ENCODE data around the gene RBMS3. TPM values are rescaled to one million over a fixed set of nuclear protein-coding genes. Genes with fewer than 3 reads are reported as not detected.

Gene RBMS3
- total RNA-seq, 1 donor from 2014 or later, result 33.0 TPM

DNA sequence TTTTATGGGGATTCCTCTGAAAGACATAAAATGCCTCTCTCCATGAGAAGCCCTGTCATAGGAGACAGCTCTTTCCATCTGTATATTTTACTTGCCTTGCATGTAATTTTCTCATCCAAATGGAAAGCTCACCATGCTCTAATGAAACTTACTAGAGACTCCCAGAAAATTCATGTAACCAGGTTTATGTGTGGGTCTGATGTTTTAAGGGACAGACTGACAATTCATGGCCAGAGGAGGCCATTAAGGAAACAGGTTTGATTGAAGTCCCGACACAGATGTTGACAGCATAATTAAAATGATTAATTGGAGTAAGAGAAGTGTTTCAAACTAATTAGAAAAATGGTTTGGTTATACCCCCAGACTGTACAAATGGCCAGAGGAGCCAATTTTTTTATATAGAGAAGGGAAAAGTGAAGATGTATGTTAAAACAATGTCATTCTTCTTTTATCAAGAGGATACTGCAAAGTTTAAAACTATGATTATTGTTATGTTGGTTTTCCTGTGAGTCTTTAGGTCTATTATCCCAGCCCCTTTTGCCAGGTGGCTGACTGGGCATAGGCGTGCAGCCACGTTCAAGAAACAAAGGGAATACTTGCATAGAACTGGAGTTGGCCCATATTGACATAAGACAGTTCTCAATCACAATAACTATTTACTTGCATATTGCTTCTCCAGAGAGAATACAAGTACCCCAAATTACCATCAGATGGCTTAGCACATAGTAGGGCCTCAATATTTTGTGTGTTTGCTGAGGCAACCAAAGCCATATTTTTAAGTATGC lies 64.8 kb downstream of the RBMS3 start:
- H3K4me3 ChIP-seq (ENCODE audit: insufficient read depth, low read depth, low read length), result no peak overlapping the region
- FAIRE-seq (no peak), DNase-seq (ENCODE audit: low read depth) (no peak)
- H3K36me3 ChIP-seq (ENCODE audit: insufficient read depth, low read length), result no peaks in the 10 kb centered on the region
- Mint-ChIP-seq H3K27ac (ENCODE audit: unreplicated experiment) (no peak overlapping the region), H3K4me3 (ENCODE audit: unreplicated experiment) (no peak overlapping the region), H3K36me3 (ENCODE audit: low read depth, unreplicated experiment) (no peaks in the 10 kb centered on the region), H3K4me1 (ENCODE audit: low read depth, unreplicated experiment) (peaks cover 26% of the 10 kb centered on the region), H3K9me3 (ENCODE audit: unreplicated experiment) (no peaks in the 10 kb centered on the region), H3K27me3 (ENCODE audit: low read depth, unreplicated experiment) (no peaks in the 10 kb centered on the region)
- H3K27me3 ChIP-seq (ENCODE audit: insufficient read depth, low read length), result no peaks in the 10 kb centered on the region
- peaks cover 3% of the 10 kb centered on the region for H3K4me1 ChIP-seq (ENCODE audit: insufficient read depth, low read length)
- H4K20me1 ChIP-seq (ENCODE audit: insufficient read depth, low read length), result peaks cover 5% of the 10 kb centered on the region
- H3K9ac ChIP-seq (ENCODE audit: low read length), result no peak overlapping the region
- no peak for TF ChIP-seq EZH2 (IDR thresholded peaks at IDR 0.05; ENCODE audit: insufficient read depth, low read length)
- TF ChIP-seq, protein P1, sequence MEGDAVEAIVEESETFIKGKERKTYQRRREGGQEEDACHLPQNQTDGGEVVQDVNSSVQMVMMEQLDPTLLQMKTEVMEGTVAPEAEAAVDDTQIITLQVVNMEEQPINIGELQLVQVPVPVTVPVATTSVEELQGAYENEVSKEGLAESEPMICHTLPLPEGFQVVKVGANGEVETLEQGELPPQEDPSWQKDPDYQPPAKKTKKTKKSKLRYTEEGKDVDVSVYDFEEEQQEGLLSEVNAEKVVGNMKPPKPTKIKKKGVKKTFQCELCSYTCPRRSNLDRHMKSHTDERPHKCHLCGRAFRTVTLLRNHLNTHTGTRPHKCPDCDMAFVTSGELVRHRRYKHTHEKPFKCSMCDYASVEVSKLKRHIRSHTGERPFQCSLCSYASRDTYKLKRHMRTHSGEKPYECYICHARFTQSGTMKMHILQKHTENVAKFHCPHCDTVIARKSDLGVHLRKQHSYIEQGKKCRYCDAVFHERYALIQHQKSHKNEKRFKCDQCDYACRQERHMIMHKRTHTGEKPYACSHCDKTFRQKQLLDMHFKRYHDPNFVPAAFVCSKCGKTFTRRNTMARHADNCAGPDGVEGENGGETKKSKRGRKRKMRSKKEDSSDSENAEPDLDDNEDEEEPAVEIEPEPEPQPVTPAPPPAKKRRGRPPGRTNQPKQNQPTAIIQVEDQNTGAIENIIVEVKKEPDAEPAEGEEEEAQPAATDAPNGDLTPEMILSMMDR (IDR thresholded peaks at IDR 0.05; ENCODE audit: insufficient read depth, low read depth, low read length), result no peak
- no peak overlapping the region for H3K4me2 ChIP-seq (ENCODE audit: low read length)
- peaks cover 72% of the 10 kb centered on the region for H3K79me2 ChIP-seq (ENCODE audit: insufficient read depth, low read length)
- H3K9me3 ChIP-seq (ENCODE audit: insufficient read depth, low read depth, low read length), result no peaks in the 10 kb centered on the region
- H3K27ac ChIP-seq (ENCODE audit: low read depth, low read length), result no peak overlapping the region
- H2AFZ ChIP-seq (ENCODE audit: low read depth, low read length), result no peak overlapping the region

- TF ChIP-seq, protein P1 (IDR thresholded peaks at IDR 0.05; ENCODE audit: insufficient read depth, low read depth, low read length), result no peak
- no peak for TF ChIP-seq EZH2 (IDR thresholded peaks at IDR 0.05; ENCODE audit: insufficient read depth, low read length)
- peak; percentile 95 for FAIRE-seq
- Histone ChIP-seq H3K36me3 (ENCODE audit: insufficient read depth, low read length) (no peaks in the 10 kb centered on the region), H3K27me3 (ENCODE audit: insufficient read depth, low read length) (no peaks in the 10 kb centered on the region), H3K27ac (ENCODE audit: low read depth, low read length) (no peak overlapping the region), H3K4me3 (ENCODE audit: insufficient read depth, low read depth, low read length) (no peak overlapping the region), H3K4me1 (ENCODE audit: insufficient read depth, low read length) (peaks cover 3% of the 10 kb centered on the region), H2AFZ (ENCODE audit: low read depth, low read length) (no peak overlapping the region), H3K9ac (ENCODE audit: low read length) (no peak overlapping the region), H3K4me2 (ENCODE audit: low read length) (peak overlapping the region; percentile 6), H3K79me2 (ENCODE audit: insufficient read depth, low read length) (peaks cover 76% of the 10 kb centered on the region), H3K9me3 (ENCODE audit: insufficient read depth, low read depth, low read length) (no peaks in the 10 kb centered on the region), H4K20me1 (ENCODE audit: insufficient read depth, low read length) (peaks cover 5% of the 10 kb centered on the region)
- H3K4me3 Mint-ChIP-seq (ENCODE audit: unreplicated experiment), result no peak overlapping the region
- H3K27ac Mint-ChIP-seq (ENCODE audit: unreplicated experiment), result peak overlapping the region; percentile 83
- no peaks in the 10 kb centered on the region for H3K9me3 Mint-ChIP-seq (ENCODE audit: unreplicated experiment)
- peak; percentile 76 for DNase-seq (ENCODE audit: low read depth)
- H3K36me3 Mint-ChIP-seq (ENCODE audit: low read depth, unreplicated experiment), result no peaks in the 10 kb centered on the region
- H3K27me3 Mint-ChIP-seq (ENCODE audit: low read depth, unreplicated experiment), result no peaks in the 10 kb centered on the region
- H3K4me1 Mint-ChIP-seq (ENCODE audit: low read depth, unreplicated experiment), result peaks cover 26% of the 10 kb centered on the region
Measured at GRCh38 chr3:29346828-29347227, 66.0 kb downstream of the RBMS3 start.

DNA sequence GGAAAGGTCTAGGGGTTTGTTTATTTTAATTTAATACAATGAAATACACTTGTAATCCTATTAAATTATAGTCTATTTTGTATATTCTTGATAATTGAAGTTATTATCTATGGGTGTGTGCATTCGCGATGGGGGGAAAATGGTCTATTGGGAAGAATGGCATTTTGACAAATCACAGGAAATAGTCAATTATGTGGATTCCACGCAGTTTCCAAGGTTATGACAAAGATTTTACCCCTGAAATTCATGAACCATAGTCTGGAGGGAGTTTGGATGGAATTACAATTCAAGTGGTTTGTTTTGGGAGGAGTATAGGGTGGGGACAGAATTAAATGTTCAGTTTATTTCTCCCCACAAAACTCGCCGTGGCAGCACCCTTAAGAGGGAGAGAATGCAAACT lies 66.5 kb downstream of the RBMS3 start:
- H3K4me2 ChIP-seq (ENCODE audit: low read length), result no peak overlapping the region
- Mint-ChIP-seq H3K27ac (ENCODE audit: unreplicated experiment) (peak overlapping the region; percentile 50), H3K4me1 (ENCODE audit: low read depth, unreplicated experiment) (peaks cover 26% of the 10 kb centered on the region)

More for the DNA sequence above, 66.5 kb downstream of the RBMS3 start:
- Mint-ChIP-seq H3K9me3 (ENCODE audit: unreplicated experiment) (no peaks in the 10 kb centered on the region), H3K36me3 (ENCODE audit: low read depth, unreplicated experiment) (no peaks in the 10 kb centered on the region), H3K4me3 (ENCODE audit: unreplicated experiment) (no peak overlapping the region), H3K27me3 (ENCODE audit: low read depth, unreplicated experiment) (no peaks in the 10 kb centered on the region)
- no peaks in the 10 kb centered on the region for H3K36me3 ChIP-seq (ENCODE audit: insufficient read depth, low read length)
- no peak overlapping the region for H3K9ac ChIP-seq (ENCODE audit: low read length)
- no peaks in the 10 kb centered on the region for H3K9me3 ChIP-seq (ENCODE audit: insufficient read depth, low read depth, low read length)
- DNase-seq (ENCODE audit: low read depth) (no peak), FAIRE-seq (no peak)
- H2AFZ ChIP-seq (ENCODE audit: low read depth, low read length), result no peak overlapping the region
- TF ChIP-seq, protein P1 (IDR thresholded peaks at IDR 0.05; ENCODE audit: insufficient read depth, low read depth, low read length), result no peak
- TF ChIP-seq EZH2 (IDR thresholded peaks at IDR 0.05; ENCODE audit: insufficient read depth, low read length), result no peak
- H3K4me3 ChIP-seq (ENCODE audit: insufficient read depth, low read depth, low read length), result no peak overlapping the region
- peaks cover 3% of the 10 kb centered on the region for H3K4me1 ChIP-seq (ENCODE audit: insufficient read depth, low read length)
- no peaks in the 10 kb centered on the region for H3K27me3 ChIP-seq (ENCODE audit: insufficient read depth, low read length)
- H4K20me1 ChIP-seq (ENCODE audit: insufficient read depth, low read length), result peaks cover 5% of the 10 kb centered on the region
- peaks cover 76% of the 10 kb centered on the region for H3K79me2 ChIP-seq (ENCODE audit: insufficient read depth, low read length)
- H3K27ac ChIP-seq (ENCODE audit: low read depth, low read length), result no peak overlapping the region
